Lung (tissue), 12 donors: ENCODE measurements around the gene CDH4. TPM values are rescaled to one million over a fixed set of nuclear protein-coding genes. Genes with fewer than 3 reads are reported as not detected.

Experiments
- ATAC-seq: fragments of 200-7000 bp; cut with Tn5 transposase; one replicate; pipeline ENCODE4 v1.9.1; 2020; ENCODE audit warnings: moderate number of reproducible peaks; ENCODE audit not compliant: insufficient read depth, low FRiP score
- DNase-seq, 3 donors: peaks; one replicate each; pipeline ENCODE4 v3.0.0-alpha.2; 2013 to 2017
- H3K27ac ChIP-seq, 2 donors: one replicate each; pipeline ENCODE4 v1.5.1; 2013; ENCODE audit warnings: mild to moderate bottlenecking in 2 of 2, moderate library complexity in 2 of 2, control low read depth in 1 of 2, inconsistent platforms in 1 of 2, low read depth in 1 of 2, low read length in 1 of 2
- H3K27me3 ChIP-seq, 3 donors: one replicate each; pipeline ENCODE4 v1.5.1; 2013; ENCODE audit warnings: low read length in 2 of 3; ENCODE audit not compliant: control insufficient read depth in 3 of 3, insufficient read depth in 3 of 3
- H3K36me3 ChIP-seq, 4 donors: one replicate each; pipeline ENCODE4 v1.5.1; 2013; ENCODE audit warnings: low read length in 4 of 4, mild to moderate bottlenecking in 1 of 4, moderate library complexity in 1 of 4; ENCODE audit not compliant: control insufficient read depth in 4 of 4, insufficient read depth in 4 of 4
- H3K4me1 ChIP-seq, 5 donors: one replicate each; pipeline ENCODE4 v1.5.1; 2013; ENCODE audit warnings: low read length in 5 of 5, mild to moderate bottlenecking in 2 of 5, moderate library complexity in 1 of 5; ENCODE audit not compliant: control insufficient read depth in 5 of 5, insufficient read depth in 5 of 5
- H3K4me3 ChIP-seq: one replicate; pipeline ENCODE4 v1.5.1; 2013; ENCODE audit warnings: mild to moderate bottlenecking, control low read depth, moderate library complexity
- H3K9ac ChIP-seq, 2 donors: one replicate each; pipeline ENCODE4 v1.5.1; 2013; ENCODE audit warnings: low read length in 2 of 2, control low read depth in 1 of 2; ENCODE audit not compliant: insufficient read depth in 1 of 2
- H3K9me3 ChIP-seq, 4 donors: one replicate each; pipeline ENCODE4 v1.5.1; 2013; ENCODE audit warnings: low read length in 3 of 4, mild to moderate bottlenecking in 1 of 4, moderate library complexity in 1 of 4; ENCODE audit not compliant: control insufficient read depth in 4 of 4, insufficient read depth in 3 of 4
- WGBS, 2 donors: extraction: QIAGEN DNeasy Blood & Tissue Kit; methylation state at CpG; one replicate each; pipeline ENCODE4 v1.1.7; 2013; 5-methylcytosine and 5-hydroxymethylcytosine counted together
- polyA plus RNA-seq, 2 donors: library from polyadenylated mRNA; stranded (reverse); fragments of 200-250 nt; gene quantifications; one replicate each; pipeline ENCODE4 v1.2.1, GENCODE V29; 2013
- total RNA-seq, 2 donors: library from RNA; depleted of rRNA in 1 of 2; stranded (reverse); fragments of >200 nt in 1 of 2; gene quantifications; one replicate each; pipeline ENCODE4 v1.2.1, GENCODE V29; 2014 to 2021
- TF ChIP-seq, protein P1 (sequence below): IDR thresholded peaks from 2 replicates; pipeline ENCODE4 v1.5.1; 2012; ENCODE audit warnings: mild to moderate bottlenecking; ENCODE audit errors: control extremely low read depth, extremely low read depth
- donor health status: control.
- donor health status: control.
- donor health status: Bipolar disorder and iron deficiency.
- donor health status: healthy.
- donor health status: DM: yes; HTN: yes; CAD: no.

Gene CDH4
- total and polyA plus RNA-seq, 4 donors: 0.10 to 2.1 (median 0.34) TPM

DNA sequence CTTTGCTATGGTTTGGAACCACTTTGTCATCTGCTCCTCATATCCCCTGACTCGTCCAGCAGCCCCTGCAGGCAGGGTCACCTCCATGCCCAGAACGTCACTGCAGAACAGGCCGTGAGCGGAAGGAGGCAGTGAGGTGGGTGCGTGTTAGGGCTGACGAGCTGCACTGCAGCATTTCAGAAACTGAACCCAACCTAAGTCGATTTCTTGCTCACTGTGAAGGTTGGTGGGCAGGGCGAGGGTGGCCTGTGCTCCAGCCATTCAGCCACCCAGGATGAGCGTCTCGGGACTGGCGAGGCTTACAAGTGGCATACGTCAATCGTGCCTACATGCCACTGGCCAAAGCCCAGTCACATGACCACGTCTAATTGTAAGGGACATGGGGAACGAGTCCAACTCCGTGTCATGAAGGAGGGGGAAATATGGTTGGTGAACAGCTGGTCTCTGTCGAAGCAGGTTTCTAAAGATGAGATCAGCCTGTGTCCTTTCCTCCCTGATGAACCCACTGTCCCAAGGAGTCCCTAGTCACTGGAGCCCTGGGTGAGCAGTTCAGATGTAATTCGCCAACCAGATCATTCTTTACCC is 524.5 kb downstream of the CDH4 start:
- H3K4me3 ChIP-seq: no peak overlapping the region
- DNase-seq: no peak
- no peaks in the 10 kb centered on the region for H3K4me1 ChIP-seq
- no peak overlapping the region for H3K27ac ChIP-seq
- H3K9ac ChIP-seq: no peak overlapping the region
- no peak for ATAC-seq
- H3K9me3 ChIP-seq: peaks cover 0 to 11% (median 2%) of the 10 kb centered on the region in 4 donors
- H3K27me3 ChIP-seq: peaks cover 0 to 17% (median 0%) of the 10 kb centered on the region in 3 donors
- WGBS, 2 donors: 78 to 81% methylated on average over 18 of the region's 18 CpGs
- TF ChIP-seq, protein P1, sequence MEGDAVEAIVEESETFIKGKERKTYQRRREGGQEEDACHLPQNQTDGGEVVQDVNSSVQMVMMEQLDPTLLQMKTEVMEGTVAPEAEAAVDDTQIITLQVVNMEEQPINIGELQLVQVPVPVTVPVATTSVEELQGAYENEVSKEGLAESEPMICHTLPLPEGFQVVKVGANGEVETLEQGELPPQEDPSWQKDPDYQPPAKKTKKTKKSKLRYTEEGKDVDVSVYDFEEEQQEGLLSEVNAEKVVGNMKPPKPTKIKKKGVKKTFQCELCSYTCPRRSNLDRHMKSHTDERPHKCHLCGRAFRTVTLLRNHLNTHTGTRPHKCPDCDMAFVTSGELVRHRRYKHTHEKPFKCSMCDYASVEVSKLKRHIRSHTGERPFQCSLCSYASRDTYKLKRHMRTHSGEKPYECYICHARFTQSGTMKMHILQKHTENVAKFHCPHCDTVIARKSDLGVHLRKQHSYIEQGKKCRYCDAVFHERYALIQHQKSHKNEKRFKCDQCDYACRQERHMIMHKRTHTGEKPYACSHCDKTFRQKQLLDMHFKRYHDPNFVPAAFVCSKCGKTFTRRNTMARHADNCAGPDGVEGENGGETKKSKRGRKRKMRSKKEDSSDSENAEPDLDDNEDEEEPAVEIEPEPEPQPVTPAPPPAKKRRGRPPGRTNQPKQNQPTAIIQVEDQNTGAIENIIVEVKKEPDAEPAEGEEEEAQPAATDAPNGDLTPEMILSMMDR: no peak
- H3K36me3 ChIP-seq: no peaks in the 10 kb centered on the region

DNA sequence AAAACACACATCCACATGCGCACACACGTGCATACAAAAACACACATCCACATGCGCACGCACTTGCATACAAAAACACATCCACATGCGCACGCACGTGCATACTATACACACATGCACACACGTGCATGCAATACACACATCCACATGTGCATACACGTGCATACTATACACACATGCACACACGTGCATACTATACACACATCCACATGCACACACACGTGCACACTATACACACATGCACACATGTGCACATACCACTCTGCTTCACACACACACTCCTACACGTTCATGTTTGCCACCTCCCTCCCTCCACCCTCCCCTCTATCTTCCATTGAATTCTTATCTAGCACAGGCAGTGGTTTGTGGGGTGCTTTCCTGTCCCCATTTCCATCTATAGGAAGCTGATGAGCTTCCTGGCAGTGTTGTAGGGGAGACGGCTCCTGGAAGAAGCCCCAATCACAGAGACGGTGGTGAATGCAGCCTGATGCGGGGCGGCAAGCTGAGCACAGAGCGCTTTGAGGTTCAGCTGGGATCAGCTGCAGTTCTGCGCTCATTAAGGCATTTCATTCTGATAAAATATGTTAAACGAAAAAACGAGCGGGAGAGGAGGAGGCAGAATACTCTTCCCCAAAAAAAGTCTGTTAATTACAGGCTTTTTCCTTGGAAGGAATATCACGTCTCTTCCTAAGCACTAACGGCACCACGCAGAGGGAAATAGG is 525.9 kb downstream of the CDH4 start:
- TF ChIP-seq, protein P1: no peak
- WGBS, 2 donors: 82% methylated on average over 24 of the region's 24 CpGs
- no peaks in the 10 kb centered on the region for H3K4me1 ChIP-seq
- no peaks in the 10 kb centered on the region for H3K36me3 ChIP-seq
- H3K9me3 ChIP-seq: peaks cover 0 to 11% (median 2%) of the 10 kb centered on the region in 4 donors
- DNase-seq (no peak), ATAC-seq (no peak)
- peaks cover 0 to 10% (median 0%) of the 10 kb centered on the region in 3 donors for H3K27me3 ChIP-seq
- no peak overlapping the region for H3K9ac ChIP-seq
- H3K4me3 ChIP-seq: no peak overlapping the region
- no peak overlapping the region for H3K27ac ChIP-seq

DNA sequence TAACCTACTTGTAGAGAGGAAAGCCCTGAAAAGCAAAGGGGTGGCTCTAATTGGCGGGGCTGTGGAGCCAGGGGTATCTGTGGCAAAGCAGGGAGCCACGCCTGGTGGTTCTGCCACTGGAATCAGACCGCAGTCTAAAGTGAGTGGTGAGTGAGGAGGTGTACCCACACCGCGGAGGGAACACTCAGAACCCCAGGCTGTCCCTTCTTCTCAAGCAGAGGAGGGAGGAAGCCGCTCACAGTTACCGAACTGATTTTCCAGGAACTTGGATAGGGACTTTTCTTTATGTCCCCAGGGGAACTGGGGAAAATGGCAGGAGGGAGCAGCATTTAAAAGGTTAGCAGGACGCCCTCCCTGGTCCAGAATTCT is 526.4 kb downstream of the CDH4 start:
- ATAC-seq: no peak
- Histone ChIP-seq H3K9me3 (peaks cover 0 to 11% (median 2%) of the 10 kb centered on the region in 4 donors), H3K9ac (no peak overlapping the region), H3K4me1 (no peaks in the 10 kb centered on the region), H3K4me3 (no peak overlapping the region), H3K27me3 (peaks cover 0 to 10% (median 0%) of the 10 kb centered on the region in 3 donors), H3K36me3 (no peaks in the 10 kb centered on the region), H3K27ac (no peak overlapping the region)
- DNase-seq: no peak
- TF ChIP-seq, protein P1: no peak
- 77 to 86% methylated on average over 8 of the region's 8 CpGs for WGBS, 2 donors
